Subcutaneous adipose tissue (tissue), 4 donors: ENCODE measurements around the gene ADGRD1. TPM values are rescaled to one million over a fixed set of nuclear protein-coding genes. Genes with fewer than 3 reads are reported as not detected.

Experiments
- total RNA-seq, 4 donors: library from RNA; depleted of rRNA; stranded (reverse); fragments of >200 nt; gene quantifications; one replicate each; pipeline ENCODE4 v1.1.0, GENCODE V29; 2016
- TF ChIP-seq, protein P1 (sequence below): fragments of 450-650 bp; IDR thresholded peaks from one replicate; pipeline ENCODE4 v1.5.1; 2016; ENCODE audit warnings: low read depth, mild to moderate bottlenecking, control low read depth, antibody characterized with exemption, moderate library complexity

ADGRD1 gene
- total RNA-seq, 4 donors from 2014 or later, result 16.3 to 34.1 (median 24.1) TPM

DNA sequence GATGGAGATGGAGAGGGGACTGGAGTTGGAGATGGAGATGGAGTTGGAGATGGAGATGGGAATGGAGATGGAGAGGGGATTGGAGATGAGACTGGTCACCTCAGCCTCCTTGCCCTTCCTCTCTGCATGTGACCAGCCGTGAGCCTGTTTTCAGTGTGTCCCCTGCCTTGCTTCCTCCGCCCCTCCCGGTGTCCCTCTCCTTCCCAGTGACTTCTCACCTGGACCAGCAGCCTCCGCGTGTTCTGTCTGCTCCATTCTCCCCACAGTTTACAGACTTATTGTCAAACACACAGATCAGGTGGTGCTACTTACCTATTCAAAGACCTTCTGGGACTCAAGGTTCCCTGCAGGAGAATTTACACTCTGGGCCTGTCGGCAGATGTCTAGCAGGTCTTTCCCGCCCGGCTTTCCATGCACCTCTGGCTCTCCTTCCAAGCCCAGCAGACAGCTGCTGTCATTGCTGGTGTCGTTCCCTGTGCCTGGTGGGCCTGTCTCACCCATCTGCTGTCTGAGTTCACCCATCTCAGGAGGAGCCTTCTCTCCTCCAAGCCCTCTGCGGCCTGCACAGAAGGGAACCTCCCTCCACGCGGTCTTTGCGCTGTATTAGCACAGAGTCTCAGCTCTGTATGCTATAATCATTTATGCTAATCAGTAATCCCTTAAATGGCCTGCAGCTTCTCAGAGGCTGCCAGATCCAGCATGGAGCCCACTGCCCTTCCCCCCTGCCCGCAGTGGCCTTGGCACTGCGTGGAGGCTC is 62.1 kb downstream of the ADGRD1 start:
- TF ChIP-seq, protein P1, sequence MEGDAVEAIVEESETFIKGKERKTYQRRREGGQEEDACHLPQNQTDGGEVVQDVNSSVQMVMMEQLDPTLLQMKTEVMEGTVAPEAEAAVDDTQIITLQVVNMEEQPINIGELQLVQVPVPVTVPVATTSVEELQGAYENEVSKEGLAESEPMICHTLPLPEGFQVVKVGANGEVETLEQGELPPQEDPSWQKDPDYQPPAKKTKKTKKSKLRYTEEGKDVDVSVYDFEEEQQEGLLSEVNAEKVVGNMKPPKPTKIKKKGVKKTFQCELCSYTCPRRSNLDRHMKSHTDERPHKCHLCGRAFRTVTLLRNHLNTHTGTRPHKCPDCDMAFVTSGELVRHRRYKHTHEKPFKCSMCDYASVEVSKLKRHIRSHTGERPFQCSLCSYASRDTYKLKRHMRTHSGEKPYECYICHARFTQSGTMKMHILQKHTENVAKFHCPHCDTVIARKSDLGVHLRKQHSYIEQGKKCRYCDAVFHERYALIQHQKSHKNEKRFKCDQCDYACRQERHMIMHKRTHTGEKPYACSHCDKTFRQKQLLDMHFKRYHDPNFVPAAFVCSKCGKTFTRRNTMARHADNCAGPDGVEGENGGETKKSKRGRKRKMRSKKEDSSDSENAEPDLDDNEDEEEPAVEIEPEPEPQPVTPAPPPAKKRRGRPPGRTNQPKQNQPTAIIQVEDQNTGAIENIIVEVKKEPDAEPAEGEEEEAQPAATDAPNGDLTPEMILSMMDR, result no peak

DNA sequence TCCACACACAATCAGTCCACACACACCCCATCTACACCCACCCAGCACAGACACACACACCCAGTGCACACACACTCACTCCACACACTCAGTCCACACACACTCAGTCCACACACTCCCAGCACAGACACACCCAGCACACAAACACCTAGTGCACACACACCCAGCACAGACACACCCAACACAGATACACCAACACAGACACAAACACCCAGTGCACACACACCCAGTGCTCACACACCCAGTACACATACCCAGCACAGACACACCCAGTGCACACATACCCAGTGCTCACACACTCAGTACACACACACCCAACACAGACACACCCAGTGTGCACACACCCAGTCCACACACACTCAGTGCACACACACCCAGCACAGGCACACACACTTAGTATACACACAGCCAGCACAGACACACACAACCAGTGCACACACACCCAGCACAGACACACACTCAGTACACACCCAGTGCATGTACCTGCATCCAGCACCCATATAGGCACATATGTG is 63.8 kb downstream of the ADGRD1 start:
- TF ChIP-seq, protein P1, result no peak

DNA sequence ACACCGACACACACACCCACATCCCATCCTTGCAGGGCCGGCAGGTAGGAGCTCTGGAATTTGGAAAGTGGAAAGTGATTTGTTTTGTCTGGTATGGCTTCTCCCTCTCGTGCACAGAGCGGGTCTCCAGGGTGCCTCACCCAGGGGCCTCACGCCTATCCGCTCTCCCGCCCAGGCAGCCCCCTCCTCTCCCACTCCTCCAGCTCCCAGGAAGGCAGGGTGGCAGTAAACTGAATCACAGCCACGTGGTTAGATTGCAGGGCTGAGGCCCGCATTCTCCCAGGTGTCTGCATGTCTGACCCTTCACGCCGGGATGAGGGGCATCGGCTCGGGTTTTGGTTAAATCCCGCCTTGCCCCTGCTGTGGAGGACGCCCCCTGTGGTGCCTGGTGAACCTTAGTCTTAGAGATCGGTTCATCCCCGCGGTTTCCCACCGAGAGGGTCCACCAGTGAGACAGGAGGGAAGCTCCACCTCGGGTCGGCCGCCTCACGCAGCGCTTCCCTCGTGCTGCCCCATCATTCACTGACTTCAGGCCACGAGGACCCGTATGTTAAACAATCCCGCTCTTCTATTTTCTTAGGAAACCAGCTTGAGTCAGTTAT is 64.4 kb downstream of the ADGRD1 start:
- TF ChIP-seq, protein P1, result no peak

DNA sequence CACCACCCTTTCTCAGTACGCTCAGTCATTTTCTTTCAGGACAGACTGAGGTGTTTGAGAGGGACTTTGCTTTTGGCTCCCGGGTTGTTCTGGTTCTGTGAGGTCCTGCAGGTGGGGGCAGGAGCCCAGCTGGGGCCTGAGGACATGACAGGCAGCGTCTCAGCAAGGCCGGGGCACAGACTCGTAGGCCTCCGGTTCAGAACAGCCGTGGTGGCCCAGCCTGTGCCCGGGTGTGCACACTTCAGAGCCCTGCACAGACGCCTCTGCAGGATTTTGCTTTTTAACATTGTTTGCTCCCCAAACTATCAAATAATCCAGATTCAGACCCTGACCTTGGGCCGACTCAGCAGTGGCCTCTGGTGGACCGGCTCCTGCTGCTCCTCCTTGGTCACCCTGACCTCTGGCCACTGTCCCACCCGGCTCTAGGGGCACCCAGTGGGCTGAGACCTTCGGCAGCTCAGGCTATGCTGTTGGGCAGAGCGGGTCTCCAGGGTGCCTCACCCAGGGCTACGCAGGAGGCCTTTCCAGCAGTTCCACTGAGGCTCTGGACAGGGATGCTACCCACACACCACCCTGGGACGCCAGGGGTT is 65.2 kb downstream of the ADGRD1 start:
- TF ChIP-seq, protein P1, result no peak

DNA sequence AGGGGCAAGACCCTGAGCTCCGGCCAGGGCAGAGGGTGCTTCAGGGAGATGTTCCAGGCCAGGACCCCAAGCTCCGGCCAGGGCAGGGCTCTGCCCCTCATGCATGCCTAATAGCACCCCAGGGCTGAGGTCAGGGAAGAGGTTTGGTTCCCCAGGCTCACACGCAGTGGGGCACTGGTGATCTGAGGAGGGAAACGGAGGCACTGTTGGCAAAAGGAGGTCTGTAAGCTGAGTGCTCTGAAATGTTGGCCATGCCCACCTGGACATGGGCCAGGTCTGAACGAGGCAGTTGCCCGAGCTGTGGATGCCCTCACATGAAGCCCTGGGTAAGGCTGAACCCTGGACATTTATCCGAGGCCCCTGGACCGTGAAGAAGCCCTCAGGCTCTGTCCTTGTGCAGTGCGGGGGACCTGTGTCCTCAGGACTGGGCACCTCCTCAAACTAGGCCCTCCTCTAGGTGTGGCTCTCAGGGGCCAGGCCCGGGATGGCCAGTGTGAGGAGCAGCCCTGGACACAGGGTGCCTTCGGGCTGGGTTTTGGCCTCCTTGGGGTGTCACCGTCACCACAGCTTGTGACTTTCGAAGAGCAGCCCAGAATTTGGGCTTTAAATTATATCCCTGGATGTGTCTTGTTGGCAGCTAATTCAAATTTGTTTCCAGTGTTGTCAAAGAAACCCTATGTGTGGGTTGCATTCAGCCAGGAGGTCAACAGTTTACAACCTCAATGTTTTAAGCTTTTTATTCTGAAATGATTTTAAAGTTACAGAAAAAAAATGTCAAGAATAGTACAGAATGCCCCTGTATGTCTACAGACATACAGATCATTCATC is 66.8 kb downstream of the ADGRD1 start:
- TF ChIP-seq, protein P1, result no peak

DNA sequence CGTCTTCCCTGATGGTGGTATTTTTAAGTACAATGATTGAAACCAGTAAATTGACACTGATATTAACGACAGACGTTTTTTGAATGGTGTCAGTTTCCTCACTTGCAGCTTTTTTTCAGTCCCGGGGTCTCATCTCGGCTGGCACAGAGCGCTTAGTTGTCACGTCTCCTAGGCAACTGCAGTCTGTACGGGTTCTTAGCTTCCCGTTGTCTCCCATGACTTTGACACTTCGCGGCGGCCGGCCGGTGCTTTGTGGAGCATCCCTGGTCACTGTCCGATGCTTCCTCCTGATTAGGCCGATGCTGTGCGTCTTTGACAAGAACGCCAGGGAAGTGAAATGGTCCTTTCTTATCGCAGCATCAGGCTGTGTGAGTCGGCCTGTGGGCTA is 67.4 kb downstream of the ADGRD1 start:
- TF ChIP-seq, protein P1, result no peak
